DMS 273 (cell line): ENCODE results near the gene MYL2.

Source experiments
- DNase-seq: peaks from one replicate; lab custom pipeline; 2025; ENCODE audit not compliant: unreplicated experiment; lab: John Stamatoyannopoulos, UW

MYL2 gene

GRCh38 chr12:110901401-110901800 lies 19.0 kb downstream of the MYL2 start:
- no peak for DNase-seq

- no peak for DNase-seq
These were observed 23.8 kb downstream of the MYL2 start for GRCh38 chr12:110896559-110896958.

GRCh38 chr12:110893956-110894355 lies 26.4 kb downstream of the MYL2 start:
- DNase-seq = no peak

- DNase-seq = no peak
These were observed 31.0 kb downstream of the MYL2 start for GRCh38 chr12:110889361-110889760.

GRCh38 chr12:110888256-110888991 lies 32.0 kb downstream of the MYL2 start:
- no peak for DNase-seq

- DNase-seq = peak; percentile 42
These were observed 35.1 kb downstream of the MYL2 start for GRCh38 chr12:110885152-110885840.

- no peak for DNase-seq
These were observed 37.1 kb downstream of the MYL2 start for GRCh38 chr12:110883251-110883650.

GRCh38 chr12:110880651-110881050 lies 39.7 kb downstream of the MYL2 start:
- no peak for DNase-seq

GRCh38 chr12:110874781-110875180 lies 45.6 kb downstream of the MYL2 start:
- DNase-seq = no peak

GRCh38 chr12:110874351-110874750 lies 46.0 kb downstream of the MYL2 start:
- no peak for DNase-seq

- DNase-seq = no peak
These were observed 48.3 kb downstream of the MYL2 start for GRCh38 chr12:110872100-110872499.

- DNase-seq = no peak
These were observed 50.6 kb downstream of the MYL2 start for GRCh38 chr12:110869803-110870202.

GRCh38 chr12:110869026-110869425 lies 51.4 kb downstream of the MYL2 start:
- no peak for DNase-seq

GRCh38 chr12:110865521-110865920 lies 54.9 kb downstream of the MYL2 start:
- DNase-seq = no peak

- no peak for DNase-seq
These were observed 57.2 kb downstream of the MYL2 start for GRCh38 chr12:110863161-110863560.

- no peak for DNase-seq
These were observed 58.0 kb downstream of the MYL2 start for GRCh38 chr12:110862329-110862728.

- DNase-seq = no peak
These were observed 58.6 kb downstream of the MYL2 start for GRCh38 chr12:110861729-110862128.
